GM21526 (cell line): ENCODE measurements around the gene TSEN54.

Source experiments
- ATAC-seq: cut with Tn5 transposase; IDR thresholded peaks from one replicate; pipeline ENCODE4 v1.9.1; 2021; ENCODE audit warnings: moderate library complexity; ENCODE audit not compliant: unreplicated experiment, low FRiP score

TSEN54 gene

DNA sequence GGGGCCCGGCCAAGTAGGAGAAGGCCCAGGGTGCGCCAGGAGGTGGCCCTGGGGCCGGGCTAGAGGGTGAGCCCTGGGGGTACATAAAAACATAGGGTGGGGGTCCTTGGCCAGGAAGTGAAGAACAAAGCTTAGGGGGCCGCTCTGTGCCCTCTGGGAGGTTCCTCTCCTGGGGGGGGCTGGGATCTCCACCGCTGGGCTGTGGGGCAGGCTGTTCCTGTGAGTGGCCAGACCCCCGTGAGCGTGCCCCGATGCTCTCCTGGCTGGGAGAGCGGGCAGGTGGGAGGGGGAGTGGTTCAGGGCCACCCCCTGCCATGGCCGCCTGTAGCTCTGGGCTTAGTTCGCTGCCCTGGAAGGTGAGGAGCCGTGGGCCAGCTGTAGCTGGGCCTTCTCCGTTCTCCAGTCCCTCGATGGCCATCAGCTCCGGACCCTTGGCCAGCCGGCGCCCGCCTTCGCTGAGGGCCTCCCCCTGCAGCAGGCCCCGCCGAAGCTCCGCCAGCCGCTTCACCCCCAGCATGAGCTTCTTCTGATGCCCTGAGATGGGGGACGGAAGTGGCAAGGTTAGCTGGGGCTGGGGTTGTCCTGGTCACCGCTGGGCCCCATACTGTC is 13.5 kb upstream of the TSEN54 start:
- ATAC-seq, result no peak

DNA sequence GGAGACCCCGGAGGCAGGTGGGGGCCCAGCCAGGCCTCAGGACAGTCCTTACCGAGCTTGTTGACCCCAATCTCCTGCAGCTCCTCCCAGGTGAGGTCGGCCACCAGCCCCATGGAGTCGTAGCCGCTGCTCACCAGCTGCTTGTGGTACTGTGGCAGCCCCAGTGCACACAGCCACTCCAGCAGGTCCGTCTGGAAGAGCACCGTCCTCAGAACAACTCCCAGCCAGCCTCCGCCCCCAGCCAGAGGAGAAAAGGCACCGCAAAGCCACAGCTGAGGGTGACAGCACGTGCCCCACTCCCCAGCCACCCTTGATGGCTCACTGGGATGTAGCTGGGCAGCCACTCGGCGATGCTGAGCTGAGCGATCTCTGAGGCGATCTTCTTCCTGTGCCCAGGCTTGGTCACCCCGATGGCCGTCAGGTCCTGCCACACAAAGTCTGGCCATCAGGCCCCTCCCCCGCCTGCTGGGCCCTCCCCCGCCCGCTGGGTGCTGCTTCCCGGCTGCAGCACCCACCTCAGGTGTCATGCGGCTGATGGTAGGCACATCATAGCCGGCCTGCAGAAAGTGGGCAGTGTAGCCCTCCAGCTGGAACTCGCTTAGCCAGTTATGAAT is 12.9 kb upstream of the TSEN54 start:
- ATAC-seq, result no peak

GRCh38 chr17:75503976-75504346 is 12.4 kb upstream of the TSEN54 start:
- no peak for ATAC-seq

- no peak for ATAC-seq
Observed at GRCh38 chr17:75504347-75505151, 11.8 kb upstream of the TSEN54 start.

GRCh38 chr17:75505152-75505409 is 11.2 kb upstream of the TSEN54 start:
- no peak for ATAC-seq

GRCh38 chr17:75505640-75506039 is 10.7 kb upstream of the TSEN54 start:
- ATAC-seq, result no peak

- no peak for ATAC-seq
Observed at GRCh38 chr17:75506134-75506533, 10.2 kb upstream of the TSEN54 start.

DNA sequence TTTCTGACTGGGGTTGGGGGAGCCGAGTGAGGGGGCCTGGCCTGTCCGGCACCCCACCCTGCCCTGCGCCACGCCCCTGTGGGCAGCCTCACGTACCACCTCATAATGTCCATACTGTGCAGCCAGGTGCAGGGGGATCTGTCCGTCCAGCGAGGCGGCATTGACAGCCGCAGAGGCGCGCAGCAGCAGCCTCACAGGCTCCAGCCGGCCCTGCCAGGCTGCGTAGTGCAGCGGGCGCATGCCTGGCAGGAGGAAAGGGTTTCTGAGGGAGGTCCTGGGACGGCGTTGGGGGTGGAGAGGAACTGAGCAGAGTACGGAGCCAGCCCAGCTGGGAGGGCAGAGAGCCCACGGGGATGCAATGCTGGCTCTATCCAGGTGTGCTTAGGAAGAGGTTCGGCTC is 9.4 kb upstream of the TSEN54 start:
- ATAC-seq, result no peak

DNA sequence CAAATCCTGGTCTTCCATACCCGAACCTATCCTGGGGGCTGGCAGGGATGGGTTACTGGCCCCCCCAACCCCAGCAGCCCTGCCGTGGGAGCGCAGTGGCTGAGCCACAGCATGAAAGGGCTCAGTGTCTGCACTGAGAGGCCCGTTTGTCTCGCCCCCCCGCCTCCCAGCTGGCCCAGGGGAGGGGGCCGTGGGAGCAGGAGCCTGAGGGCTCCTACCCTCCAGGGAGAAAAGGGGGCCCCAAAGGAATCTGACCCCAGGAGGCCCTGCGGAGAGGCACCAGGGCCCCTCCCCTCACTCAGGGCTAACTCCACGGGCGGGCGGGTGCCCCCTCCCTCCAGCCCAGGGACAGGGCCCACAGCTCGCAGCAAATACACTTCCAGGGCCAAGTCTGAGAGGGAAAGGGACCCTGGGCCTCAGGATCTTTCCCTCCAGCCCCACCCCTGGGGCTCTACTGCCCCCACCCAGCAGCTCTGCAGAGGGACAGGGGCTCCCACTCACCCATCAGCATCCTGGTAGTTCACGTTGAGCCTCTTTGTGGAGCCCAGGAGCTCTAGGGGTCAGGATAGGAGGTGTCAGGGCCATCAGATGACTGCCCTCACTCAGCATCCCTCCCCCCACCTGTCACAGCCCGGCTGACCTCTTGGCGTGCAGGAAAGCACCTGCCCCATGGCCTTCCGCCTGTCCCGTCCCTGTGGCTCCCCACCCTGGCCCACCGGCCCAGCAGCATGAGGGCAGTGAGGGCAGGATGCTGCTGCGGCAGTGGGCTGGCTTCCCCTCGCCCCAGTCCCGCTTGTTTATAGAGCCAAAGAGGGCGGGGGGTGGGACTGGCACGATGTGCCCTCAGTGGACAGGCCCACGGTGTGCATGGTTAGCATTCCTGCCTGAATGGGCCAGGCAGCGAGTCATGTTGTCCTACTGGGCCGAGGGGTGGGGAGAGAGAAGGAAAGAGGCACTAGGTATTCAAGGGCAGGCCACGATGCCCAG is 8.3 kb upstream of the TSEN54 start:
- ATAC-seq, result no peak

- no peak for ATAC-seq
Observed at GRCh38 chr17:75508931-75509361, 7.4 kb upstream of the TSEN54 start.

- no peak for ATAC-seq
Observed at GRCh38 chr17:75509528-75510258, 6.6 kb upstream of the TSEN54 start.

DNA sequence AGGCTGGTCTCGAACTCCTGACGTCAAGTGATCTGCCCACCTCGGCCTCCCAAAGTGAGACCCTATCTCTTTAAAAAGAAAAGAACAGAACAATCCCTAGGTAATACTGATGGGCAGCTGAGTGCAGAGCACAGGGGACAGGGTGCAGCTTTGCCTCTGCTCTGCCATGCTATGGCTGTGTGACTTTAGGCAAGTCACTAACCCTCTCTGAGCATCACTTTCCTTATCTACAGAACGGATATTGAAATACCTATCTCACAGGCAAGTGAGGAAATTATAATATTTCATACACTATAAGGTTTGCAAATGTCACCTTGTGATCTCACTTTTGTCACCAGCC is 5.1 kb upstream of the TSEN54 start:
- no peak for ATAC-seq

- ATAC-seq, result no peak
Observed at GRCh38 chr17:75511610-75512575, 4.4 kb upstream of the TSEN54 start.

- no peak for ATAC-seq
Observed at GRCh38 chr17:75512926-75513640, 3.2 kb upstream of the TSEN54 start.

DNA sequence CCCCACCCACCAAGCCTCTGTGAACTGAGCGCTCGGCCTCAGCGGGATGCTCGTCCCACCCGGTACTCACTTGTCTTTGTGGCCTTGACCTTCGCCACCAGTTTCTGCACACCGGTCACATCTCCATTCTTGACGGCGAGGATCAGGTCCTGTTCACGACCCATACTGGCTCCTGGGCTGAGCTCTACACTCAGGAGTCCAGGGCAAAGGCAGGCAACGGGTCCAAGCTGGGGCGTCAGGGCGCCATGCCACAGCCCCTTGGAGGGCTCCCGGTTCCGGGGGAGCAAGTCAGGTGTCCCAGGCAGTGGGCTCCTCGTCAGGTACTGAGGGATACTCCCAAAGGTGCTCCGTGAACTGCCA is 2.7 kb upstream of the TSEN54 start:
- no peak for ATAC-seq

DNA sequence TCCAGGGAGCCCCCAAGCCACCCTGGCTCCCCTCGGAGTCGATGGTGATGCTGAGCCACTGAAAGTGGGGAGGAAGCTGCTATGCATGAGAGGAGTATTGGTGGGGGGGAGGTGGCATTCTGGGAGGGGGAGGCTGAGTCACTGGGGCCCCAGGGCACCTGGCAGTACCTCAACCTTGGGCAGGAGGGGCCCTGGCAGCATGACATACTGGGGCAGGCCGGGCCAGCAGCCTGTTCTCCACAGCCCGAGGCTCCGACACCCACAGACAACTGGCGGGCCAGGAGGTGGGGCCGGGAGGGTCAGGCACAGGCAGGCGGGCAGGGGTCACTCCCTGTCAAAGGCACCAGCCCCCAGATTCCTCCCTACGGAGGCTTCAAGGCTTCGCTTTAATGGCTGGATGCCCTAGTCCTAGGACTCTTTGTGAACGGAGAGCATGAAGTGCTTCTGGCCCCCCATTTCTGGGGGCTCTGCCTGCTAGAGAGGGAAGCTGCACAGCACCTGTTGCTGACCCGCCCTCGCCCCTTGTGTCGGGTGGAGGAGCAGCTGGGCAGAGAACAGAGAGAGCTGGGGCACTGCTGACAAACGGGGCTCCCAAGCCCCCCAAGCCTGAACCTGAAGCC is 1.9 kb upstream of the TSEN54 start:
- no peak for ATAC-seq

DNA sequence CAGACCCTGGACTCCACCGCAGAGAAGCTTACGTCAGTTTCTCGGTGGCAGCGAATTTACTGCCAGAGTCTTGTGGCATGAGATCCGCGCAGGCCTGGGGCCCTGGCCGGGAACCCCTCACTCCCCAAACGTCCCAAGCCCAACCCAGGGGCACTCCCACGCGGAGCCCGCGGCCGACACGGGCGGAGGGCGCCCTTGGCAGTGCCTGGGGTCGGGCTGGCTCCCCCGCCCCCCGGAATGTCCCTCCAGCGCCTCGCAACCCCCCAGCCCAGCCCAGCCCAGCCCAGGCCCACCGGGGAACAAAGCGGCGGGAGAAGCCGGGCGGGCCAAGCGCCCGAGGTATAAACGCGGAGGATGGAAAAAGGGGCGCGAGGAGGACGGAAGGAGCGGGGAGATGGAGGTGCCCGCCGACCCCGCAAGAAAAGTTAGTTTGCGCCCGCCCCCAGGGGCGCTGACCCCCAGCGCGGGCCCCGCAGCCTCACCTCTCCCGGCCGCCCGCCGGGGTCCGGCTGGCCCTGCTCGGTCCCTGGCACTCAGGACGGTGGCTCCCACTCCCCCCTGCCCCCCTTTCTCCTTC is 1.3 kb upstream of the TSEN54 start:
- no peak for ATAC-seq
